Measurements from ENCODE around the gene SUFU.
A peak's percentile ranks its signal among the peaks of the same experiment; 100 is the strongest.

SUFU gene

DNA sequence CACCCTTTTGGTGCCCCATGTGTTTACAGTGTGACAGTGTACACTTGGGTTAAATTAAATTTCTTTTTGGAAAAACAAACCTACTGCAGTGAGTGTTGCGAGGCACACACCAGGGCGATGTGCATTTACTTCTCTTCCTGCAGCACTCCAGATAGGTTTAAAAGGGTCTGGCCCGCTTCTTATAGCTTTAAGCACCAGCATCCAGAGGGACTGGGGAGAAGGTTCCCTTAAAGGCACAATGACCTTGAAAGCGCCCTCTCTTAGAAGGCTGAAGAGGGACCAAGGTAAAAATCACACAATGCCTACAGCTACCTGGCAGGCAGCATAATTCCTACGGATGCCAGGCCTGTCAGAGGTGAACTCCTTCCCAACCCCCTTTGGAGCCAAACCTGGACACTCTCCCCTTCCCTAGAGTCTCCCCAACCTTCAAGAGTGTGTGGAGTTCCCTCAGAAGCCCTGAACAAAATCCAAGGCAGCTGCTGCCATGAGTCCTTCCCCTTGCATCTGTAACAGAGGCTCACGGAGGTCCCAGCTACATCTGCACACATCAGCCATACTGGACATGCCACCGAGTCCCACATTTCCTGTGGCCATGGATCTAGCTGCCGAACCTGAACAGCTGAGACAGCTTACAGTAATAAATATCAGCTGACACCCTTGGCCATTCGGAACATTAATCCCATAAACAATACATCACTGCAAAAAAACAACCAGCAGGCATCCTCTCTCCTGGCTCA lies 173.7 kb downstream of the SUFU start:
- DNase-seq (ENCODE audit: extremely low spot score, insufficient read length, low read depth) (no peak), FAIRE-seq (no peak)

DNA sequence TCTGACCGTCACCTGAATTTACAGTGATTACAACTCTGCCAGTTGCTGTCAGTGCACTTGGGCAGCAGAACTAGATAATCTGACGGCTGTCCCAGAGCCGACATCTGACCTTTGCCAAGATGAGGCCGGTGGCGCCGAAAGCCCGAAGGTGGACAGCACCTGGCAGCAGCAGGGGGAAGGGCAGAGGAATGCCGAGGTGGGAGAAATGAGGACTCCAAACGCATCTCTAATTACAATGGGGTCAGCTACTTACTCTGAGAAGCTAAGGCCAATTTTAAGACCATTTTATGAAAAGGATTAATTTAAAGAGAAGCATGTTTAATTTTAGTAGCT lies 174.3 kb downstream of the SUFU start:
- FAIRE-seq: no peak
- DNase-seq (ENCODE audit: extremely low spot score, insufficient read length, low read depth): no peak

DNA sequence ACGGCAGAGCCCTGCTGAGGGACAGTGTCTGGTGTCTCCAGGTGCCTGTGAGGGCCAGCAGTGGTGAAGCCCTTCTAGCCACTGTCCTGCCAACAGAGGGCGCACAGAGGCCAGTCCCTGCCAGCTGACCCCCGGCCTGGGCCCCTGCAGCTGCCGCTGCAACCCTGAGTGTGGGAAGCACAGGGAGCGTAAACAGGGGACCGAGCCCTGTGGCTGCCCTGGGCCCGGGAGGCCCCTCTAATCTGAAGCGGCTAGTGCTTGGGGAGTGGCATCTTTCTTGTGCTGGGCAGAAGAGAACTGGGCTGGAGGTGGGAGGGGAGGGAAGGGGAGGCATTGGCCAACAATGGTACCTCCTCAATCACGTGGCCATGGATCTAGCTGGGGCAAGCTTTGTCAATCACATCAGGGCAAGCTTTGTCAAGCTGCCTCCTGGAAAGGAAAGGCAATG lies 175.1 kb downstream of the SUFU start:
- peak; percentile 60 for FAIRE-seq
- DNase-seq (ENCODE audit: extremely low spot score, insufficient read length, low read depth): no peak

DNA sequence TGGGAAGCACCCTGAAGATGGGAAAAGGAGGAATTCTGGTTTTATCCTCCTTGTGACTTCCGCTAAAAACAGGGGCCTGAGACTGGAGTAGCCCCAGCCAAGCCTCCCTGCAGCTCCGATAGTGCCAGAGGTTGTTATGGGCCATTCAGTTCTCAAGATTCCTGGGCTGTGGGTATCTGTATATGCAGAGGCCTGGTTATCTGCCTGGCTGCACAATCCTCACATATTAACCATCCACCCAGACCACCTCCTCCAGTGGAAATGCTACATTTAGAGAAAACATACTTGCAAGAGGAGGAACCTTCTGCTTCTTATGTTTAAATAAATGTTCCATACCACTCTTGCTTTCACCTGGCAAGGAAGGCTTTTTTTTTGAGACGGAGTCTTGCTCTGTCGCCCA lies 175.8 kb downstream of the SUFU start:
- FAIRE-seq: no peak
- DNase-seq (ENCODE audit: extremely low spot score, insufficient read length, low read depth): no peak

DNA sequence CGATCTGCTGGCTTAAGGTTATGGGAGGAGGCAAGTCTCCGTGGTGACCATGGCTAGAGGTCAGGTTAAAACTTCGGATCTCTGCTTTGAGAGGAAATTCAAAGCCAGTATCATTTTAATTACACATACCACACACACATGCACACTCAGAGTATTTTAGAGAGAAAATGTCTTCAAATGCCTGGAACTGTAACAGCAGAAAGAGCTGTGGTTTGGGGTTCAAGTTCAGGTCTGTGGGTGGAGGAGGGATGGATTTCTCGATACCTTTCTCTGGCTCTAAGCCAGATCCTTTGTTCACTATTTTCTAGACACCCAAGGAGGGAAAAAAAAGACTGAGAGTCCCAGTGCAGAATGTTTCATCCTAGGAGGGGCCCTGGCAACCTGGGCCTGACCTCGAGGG lies 177.9 kb downstream of the SUFU start:
- FAIRE-seq: no peak
- DNase-seq (ENCODE audit: extremely low spot score, insufficient read length, low read depth): no peak

DNA sequence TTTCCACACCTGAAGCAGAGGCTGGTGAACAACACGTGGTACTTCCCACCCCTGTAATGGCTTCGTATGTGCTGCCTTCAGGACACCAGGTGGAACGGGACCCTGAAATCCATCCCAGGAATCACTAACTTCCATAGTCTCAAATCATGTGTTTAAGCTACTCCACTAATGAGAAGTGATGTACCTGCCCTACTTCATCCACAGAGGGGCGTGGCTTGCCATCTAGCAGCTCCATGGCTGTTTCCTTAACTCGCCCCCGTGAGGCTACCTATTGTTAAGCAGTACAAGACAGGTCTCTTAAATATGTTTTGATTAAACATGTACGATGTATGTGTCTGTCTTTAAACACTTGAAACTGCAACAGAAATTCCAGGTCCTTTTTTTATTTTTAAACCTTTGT lies 178.6 kb downstream of the SUFU start:
- no peak for FAIRE-seq
- DNase-seq (ENCODE audit: extremely low spot score, insufficient read length, low read depth): no peak

DNA sequence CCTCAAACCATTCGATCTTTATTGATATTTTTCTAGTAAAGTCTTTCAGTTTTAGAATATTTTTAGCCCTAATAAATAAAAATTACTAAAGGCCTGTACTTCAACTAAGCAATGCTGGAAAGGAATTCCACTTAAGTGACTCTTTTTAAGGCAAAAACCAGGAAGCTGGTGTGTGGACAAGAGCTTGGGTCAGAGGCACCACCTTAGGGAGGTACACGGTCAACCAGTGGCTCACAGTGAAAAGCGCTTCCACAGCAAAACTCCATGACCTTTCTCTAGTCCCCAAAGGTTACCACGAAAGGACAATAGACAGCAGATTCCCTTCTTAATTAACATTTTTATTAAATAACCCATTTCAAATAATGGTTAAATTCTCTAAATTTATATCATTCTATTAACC lies 179.2 kb downstream of the SUFU start:
- no peak for DNase-seq (ENCODE audit: extremely low spot score, insufficient read length, low read depth)
- no peak for FAIRE-seq

Measured in GM18507 (cell line).